ENCODE data around the gene DOCK4.

Gene DOCK4

DNA sequence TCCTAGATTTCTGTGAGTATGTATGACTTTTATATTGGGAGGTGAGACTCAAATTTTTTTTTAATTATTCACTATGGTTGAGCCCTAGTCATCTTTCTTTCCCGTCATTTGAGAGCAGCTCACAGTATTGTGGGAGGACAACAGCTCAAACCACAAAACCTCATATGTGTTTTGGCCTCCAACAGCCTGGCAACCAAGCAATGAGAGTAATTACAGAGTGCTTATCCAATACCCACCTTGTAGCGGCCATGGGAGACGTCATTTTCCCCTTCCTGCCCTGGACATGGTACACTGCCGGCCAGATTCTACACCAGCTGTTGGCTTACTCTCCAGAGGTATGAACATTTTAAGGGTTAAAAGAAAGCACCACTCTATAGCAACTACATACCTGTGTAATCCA is 49.1 kb downstream of the DOCK4 start:
- Mint-ChIP-seq H3K27me3 (peaks cover 29 to 41% of the 10 kb centered on the region in 2 donors), H3K9me3 (no peaks in the 10 kb centered on the region), H3K4me3 (no peak overlapping the region), H3K4me1 (ENCODE audit: low read depth in 2 of 2) (no peaks in the 10 kb centered on the region), H3K36me3 (ENCODE audit: insufficient read depth) (no peaks in the 10 kb centered on the region), H3K27ac (no peak overlapping the region)
- DNase-seq (no peak), ATAC-seq (replicated peaks) (no peak)

DNA sequence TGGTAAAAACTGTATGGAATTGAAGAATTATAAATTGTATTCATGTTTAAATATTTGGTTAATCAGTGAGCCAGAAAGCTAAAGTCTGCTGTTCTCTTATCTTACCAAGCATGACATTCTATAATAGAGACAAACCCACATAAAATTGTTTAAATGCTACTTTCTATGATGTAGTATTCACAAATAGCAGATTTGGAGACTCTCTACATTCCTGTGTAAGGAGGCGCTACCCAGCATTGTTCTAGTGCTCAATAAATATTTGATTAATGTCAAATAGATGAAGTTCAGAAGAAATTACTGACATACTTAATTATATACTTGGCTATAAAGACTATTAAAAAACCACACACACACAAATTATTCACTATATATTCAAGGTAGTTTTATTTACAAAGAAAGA is 49.8 kb downstream of the DOCK4 start:
- H3K4me1 Mint-ChIP-seq (ENCODE audit: low read depth in 2 of 2): no peaks in the 10 kb centered on the region
- DNase-seq (no peak), ATAC-seq (replicated peaks) (no peak)
- no peaks in the 10 kb centered on the region for H3K9me3 Mint-ChIP-seq
- no peak overlapping the region for H3K27ac Mint-ChIP-seq
- no peaks in the 10 kb centered on the region for H3K36me3 Mint-ChIP-seq (ENCODE audit: insufficient read depth)
- no peak overlapping the region for H3K4me3 Mint-ChIP-seq
- peaks cover 34 to 48% of the 10 kb centered on the region in 2 donors for H3K27me3 Mint-ChIP-seq

DNA sequence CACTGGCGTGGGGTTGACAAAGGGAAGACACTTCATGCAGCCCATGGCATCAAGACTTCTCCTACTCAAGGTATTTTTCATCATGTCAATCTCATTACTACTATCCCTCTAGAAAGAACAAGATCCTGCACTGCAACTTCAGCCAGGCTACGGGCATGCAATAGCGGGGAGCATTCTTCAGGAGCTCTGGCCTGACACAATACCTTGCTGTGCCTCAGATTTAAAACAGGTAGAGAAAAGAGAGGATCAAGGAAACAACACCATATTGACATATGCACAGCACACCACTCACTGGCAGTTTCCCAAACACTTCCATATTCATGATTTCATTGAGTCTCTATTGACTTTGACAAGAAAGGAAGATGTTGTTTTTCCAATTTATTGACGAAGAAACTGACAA is 51.5 kb downstream of the DOCK4 start:
- DNase-seq: no peak
- H3K4me3 Mint-ChIP-seq: no peak overlapping the region
- H3K9me3 Mint-ChIP-seq: no peaks in the 10 kb centered on the region
- no peak overlapping the region for H3K27ac Mint-ChIP-seq
- no peaks in the 10 kb centered on the region for H3K36me3 Mint-ChIP-seq (ENCODE audit: insufficient read depth)
- H3K4me1 Mint-ChIP-seq (ENCODE audit: low read depth in 2 of 2): no peaks in the 10 kb centered on the region
- peaks cover 51 to 57% of the 10 kb centered on the region in 2 donors for H3K27me3 Mint-ChIP-seq
- ATAC-seq (replicated peaks): no peak

DNA sequence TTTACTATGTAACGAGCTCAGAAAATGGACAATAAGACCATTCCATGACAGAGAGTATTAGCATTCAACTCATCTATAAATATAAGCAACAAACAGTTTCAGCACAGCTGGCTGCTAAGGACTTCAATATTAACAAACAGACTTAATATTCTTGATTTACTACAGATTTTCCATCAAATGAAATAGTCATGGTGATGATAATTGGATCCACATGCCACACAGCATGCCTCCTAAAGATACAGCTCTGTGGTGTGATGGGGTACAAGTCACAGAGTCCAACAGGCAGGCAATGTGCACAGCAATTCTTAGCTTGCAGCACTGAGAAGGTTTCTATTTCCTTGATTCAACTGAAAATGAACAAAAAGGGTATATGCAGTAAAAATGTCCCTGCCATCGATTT is 54.0 kb downstream of the DOCK4 start:
- Mint-ChIP-seq H3K4me1 (ENCODE audit: low read depth in 2 of 2) (no peaks in the 10 kb centered on the region), H3K27me3 (peaks cover 59 to 67% of the 10 kb centered on the region in 2 donors)

DNA sequence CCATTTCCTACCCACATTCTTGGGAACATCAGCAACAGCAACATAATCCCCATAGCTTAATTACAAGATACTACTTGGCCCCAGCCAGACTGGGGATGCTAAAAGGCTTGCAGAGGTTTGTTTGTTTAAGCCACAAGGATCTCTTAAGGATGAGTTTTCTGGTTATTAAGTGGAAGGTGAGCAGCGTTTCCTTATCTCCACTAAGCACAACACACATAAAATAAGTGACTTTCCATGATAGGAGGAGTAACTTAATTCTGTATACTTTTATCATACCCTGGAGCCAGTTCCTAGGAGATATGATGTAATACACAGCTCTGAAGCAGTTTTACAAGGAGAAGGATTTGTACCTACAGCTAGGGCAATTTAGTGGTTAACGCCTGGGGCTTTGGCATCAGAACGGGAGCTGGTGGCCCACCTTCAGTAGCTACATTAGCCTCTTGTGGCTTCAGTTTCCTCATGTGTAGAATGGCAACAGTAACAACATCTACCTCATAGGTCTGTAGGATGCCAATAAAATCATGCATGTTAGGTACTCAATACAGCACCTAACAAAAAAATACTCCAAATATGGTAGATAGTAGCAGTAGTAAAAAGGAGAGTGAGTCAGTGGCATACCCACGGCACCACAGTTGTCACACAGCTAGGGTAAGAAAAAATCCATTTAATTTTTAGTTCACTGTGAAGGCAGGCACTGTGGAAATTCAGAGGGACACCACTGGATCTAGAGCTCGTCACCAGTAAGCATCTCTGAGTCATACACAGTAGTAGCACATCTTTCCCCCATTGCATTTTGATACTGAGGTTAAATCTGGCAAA is 55.2 kb downstream of the DOCK4 start:
- DNase-seq (no peak), ATAC-seq (replicated peaks) (no peak)
- Mint-ChIP-seq H3K27me3 (peaks cover 52 to 64% of the 10 kb centered on the region in 2 donors), H3K9me3 (no peaks in the 10 kb centered on the region), H3K4me3 (no peak overlapping the region), H3K36me3 (ENCODE audit: insufficient read depth) (no peaks in the 10 kb centered on the region), H3K4me1 (ENCODE audit: low read depth in 2 of 2) (no peaks in the 10 kb centered on the region), H3K27ac (no peak overlapping the region)

More for the DNA sequence above, 54.0 kb downstream of the DOCK4 start:
- ATAC-seq (replicated peaks) (no peak), DNase-seq (no peak)
- Mint-ChIP-seq H3K36me3 (ENCODE audit: insufficient read depth) (no peaks in the 10 kb centered on the region), H3K9me3 (no peaks in the 10 kb centered on the region), H3K4me3 (no peak overlapping the region), H3K27ac (no peak overlapping the region)

DNA sequence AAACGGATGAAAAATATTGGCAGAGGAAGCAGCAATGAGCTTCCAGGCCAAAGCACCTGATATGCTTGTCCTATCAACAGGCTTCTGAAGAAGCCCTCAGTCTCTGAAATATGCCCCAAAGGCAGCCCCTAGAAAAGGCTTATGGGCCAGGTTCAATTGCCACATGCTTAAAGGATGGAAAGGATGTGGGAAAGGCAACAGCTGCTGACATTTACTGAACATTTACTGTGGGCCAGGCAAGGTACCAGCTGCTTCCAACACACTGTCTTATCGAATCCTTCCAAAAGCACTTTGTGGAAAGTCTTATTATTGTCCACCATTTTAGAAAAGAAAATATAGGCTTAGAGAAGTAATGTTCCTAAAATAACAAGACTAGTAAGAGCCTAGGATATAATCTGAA is 56.5 kb downstream of the DOCK4 start:
- no peaks in the 10 kb centered on the region for H3K9me3 Mint-ChIP-seq

DNA sequence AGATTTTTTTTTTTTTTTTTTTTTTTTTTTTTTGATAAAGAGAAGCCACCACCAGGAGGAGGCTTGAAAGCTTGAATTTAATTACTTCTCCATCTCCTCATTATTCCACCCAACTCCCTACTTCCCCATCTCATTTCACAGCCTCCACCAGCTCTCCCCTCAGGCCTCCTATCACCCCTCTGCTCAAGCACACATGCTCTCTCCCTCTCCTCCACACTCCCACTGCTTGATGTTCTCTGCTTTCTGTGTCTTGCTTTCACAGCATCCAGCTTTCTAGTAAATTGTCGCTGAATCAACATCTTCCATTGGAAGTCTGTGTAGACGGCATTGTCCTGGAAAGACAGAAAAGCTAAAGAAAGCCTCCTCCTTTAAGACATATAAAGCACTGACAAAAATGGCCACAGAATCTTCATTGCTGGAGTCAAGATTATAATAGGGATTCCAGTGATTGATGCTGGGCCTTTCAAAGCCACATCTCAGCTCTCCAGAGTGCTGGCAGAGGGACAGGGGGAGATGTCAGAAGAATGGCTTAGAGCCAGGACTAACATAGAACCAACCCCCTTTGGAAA is 58.3 kb downstream of the DOCK4 start:
- DNase-seq (no peak), ATAC-seq (replicated peaks) (no peak)
- Mint-ChIP-seq H3K27ac (no peak overlapping the region), H3K4me1 (ENCODE audit: low read depth in 2 of 2) (no peaks in the 10 kb centered on the region), H3K4me3 (no peak overlapping the region), H3K27me3 (peaks cover 49 to 59% of the 10 kb centered on the region in 2 donors), H3K9me3 (no peaks in the 10 kb centered on the region), H3K36me3 (ENCODE audit: insufficient read depth) (no peaks in the 10 kb centered on the region)

More for the DNA sequence above, 56.5 kb downstream of the DOCK4 start:
- Mint-ChIP-seq H3K36me3 (ENCODE audit: insufficient read depth) (no peaks in the 10 kb centered on the region), H3K4me3 (no peak overlapping the region), H3K4me1 (ENCODE audit: low read depth in 2 of 2) (no peaks in the 10 kb centered on the region), H3K27ac (no peak overlapping the region), H3K27me3 (peaks cover 45 to 51% of the 10 kb centered on the region in 2 donors)
- DNase-seq (no peak), ATAC-seq (replicated peaks) (no peak)

DNA sequence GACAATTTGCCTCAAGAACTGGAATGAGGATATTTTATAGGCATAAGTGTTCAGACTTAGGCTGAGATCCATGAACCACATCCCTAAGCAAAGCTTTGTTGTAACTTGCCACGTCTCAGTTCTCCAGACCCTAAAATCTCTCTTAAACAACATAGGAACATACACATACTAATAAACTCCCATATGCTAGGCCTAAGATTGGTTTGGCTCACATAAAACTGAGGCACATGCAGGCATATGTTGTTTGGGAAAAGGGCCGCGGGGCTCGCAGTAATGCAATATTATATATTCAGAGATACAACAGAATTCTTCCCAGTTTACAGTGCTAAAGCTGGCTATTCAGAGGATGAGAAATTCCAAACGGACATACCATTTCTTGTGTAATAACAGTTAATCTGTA is 61.0 kb downstream of the DOCK4 start:
- Mint-ChIP-seq H3K27me3 (peaks cover 36 to 47% of the 10 kb centered on the region in 2 donors), H3K27ac (no peak overlapping the region), H3K4me3 (no peak overlapping the region), H3K4me1 (ENCODE audit: low read depth in 2 of 2) (no peaks in the 10 kb centered on the region), H3K9me3 (no peaks in the 10 kb centered on the region), H3K36me3 (ENCODE audit: insufficient read depth) (no peaks in the 10 kb centered on the region)
- no peak for DNase-seq
- ATAC-seq (replicated peaks): no peak

DNA sequence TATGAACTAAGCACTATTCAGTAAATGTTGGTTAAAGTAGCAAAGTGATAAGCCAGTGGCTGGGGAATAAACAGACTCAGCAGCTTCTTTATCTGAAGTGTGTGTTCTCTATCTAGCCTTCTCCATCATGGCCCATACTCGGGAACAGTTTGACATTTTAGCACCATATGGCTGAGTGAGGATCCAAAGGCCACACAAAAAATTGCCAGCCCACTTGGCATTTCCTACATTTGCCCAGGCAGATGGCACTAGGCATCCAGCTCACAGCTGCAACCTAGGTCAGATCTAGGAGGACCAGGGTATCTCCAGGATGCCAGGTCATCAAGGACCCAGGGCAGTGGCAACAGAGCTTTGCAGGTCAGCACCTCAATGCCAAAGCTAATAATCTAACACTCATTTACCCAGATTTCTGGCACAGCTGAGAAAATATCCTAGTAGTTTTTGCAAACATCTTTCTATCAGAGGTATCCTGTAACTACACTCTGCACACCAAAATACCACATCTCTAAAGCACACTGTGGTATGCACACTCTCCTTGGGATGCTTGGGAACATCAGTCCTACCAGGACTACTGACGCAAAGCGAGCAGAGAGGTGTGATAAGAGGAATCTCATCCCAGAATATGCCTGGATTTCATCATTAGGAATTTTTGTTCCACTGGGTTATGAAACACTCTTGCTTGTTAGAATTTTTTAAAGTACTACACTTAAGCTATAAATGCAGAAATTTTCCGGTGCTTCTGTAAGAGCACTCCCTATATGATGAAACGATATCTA is 61.7 kb downstream of the DOCK4 start:
- ATAC-seq (replicated peaks): no peak
- Mint-ChIP-seq H3K36me3 (ENCODE audit: insufficient read depth) (no peaks in the 10 kb centered on the region), H3K4me1 (ENCODE audit: low read depth in 2 of 2) (no peaks in the 10 kb centered on the region), H3K4me3 (no peak overlapping the region), H3K27ac (no peak overlapping the region), H3K9me3 (no peaks in the 10 kb centered on the region), H3K27me3 (peaks cover 31 to 44% of the 10 kb centered on the region in 2 donors)
- DNase-seq: no peak

DNA sequence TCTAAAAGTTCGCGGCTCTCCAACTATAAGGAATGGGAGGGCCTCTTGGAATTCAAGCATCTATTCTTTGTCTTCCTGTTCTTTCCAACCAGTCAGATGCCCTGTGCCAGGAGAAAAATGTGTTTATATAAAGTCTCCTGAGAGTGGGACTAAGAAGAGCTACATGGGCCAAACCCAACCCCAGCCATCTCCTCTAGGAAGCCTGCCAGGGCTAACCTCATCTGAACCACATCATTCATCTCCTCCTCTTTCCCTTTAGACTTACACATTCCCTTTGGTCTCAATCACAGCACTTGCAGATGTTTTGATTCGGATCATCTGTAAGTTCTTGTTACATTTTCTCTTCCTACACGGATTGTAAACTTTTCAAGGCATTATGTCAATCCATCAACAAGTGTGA is 62.6 kb downstream of the DOCK4 start:
- Mint-ChIP-seq H3K9me3 (no peaks in the 10 kb centered on the region), H3K4me1 (ENCODE audit: low read depth in 2 of 2) (no peaks in the 10 kb centered on the region), H3K36me3 (ENCODE audit: insufficient read depth) (no peaks in the 10 kb centered on the region), H3K4me3 (no peak overlapping the region), H3K27me3 (peaks cover 24 to 35% of the 10 kb centered on the region in 2 donors), H3K27ac (no peak overlapping the region)
- no peak for ATAC-seq (replicated peaks)
- no peak for DNase-seq

DNA sequence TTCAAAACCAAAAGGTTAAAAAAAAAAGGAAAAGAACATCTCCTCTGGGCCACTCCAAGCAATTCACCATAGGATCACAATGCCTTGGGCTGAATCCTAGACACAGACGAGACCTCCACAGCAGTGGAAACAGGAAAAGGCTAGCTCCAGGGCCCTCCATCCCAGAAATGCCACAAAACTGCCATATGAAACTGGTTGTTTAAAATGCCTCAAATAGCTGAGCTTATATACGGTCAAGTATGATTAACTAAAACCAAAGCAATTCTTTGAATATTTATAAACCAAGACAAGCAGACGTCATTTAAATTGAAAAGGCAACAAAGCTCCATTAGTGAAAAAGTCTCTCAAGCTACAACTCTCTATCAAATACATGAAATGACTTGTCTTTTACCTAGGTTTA is 63.1 kb downstream of the DOCK4 start:
- H3K36me3 Mint-ChIP-seq (ENCODE audit: insufficient read depth): no peaks in the 10 kb centered on the region
- H3K27ac Mint-ChIP-seq: no peak overlapping the region
- H3K4me1 Mint-ChIP-seq (ENCODE audit: low read depth in 2 of 2): no peaks in the 10 kb centered on the region
- no peak for ATAC-seq (replicated peaks)
- no peaks in the 10 kb centered on the region for H3K9me3 Mint-ChIP-seq
- H3K27me3 Mint-ChIP-seq: peaks cover 22 to 33% of the 10 kb centered on the region in 2 donors
- no peak overlapping the region for H3K4me3 Mint-ChIP-seq
- no peak for DNase-seq

DNA sequence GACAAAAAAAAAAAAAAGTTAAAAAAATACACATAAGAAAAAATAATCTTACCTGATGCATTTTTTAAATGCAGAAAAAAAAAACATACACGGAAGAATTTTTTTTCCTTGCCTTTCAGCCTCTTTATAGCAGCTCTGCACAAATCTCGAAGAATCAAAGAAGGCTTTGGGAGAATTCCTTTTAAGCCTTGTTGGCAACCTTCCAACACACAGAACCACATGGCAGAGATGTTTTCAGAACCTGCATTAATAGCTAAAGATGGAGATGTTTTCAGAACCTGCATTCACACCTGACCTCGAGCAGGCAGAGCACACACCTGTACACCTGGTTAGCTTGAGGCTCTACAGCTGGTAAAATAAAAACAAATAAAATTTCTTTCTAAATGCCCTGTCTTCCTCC is 65.6 kb downstream of the DOCK4 start:
- ATAC-seq (replicated peaks): no peak
- H3K4me3 Mint-ChIP-seq: no peak overlapping the region

DNA sequence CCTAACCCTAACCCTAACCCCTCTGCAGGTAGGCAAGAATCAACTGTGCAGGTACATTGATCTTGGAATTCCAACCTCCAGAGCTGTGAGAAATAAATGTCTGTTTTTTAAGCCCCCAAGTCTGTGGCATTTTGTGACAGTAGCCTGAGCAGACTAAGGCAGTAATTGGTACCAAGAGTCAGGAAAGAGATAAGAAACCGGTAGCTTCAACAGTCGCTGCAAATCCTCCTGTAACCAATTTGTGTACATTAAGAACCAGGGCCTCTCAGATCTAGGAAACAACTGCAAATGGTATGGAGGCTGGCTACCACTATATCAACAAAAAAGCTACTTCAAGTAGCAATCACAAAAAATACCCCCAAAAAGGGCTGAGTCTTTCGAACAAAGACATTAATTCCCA is 67.3 kb downstream of the DOCK4 start:
- H3K27ac Mint-ChIP-seq: no peak overlapping the region
- no peaks in the 10 kb centered on the region for H3K36me3 Mint-ChIP-seq (ENCODE audit: insufficient read depth)
- no peaks in the 10 kb centered on the region for H3K4me1 Mint-ChIP-seq (ENCODE audit: low read depth in 2 of 2)
- no peak overlapping the region for H3K4me3 Mint-ChIP-seq
- H3K9me3 Mint-ChIP-seq: no peaks in the 10 kb centered on the region
- DNase-seq (no peak), ATAC-seq (replicated peaks) (no peak)
- peaks cover 11 to 17% of the 10 kb centered on the region in 2 donors for H3K27me3 Mint-ChIP-seq

More for the DNA sequence above, 65.6 kb downstream of the DOCK4 start:
- Mint-ChIP-seq H3K27me3 (peaks cover 13 to 24% of the 10 kb centered on the region in 2 donors), H3K36me3 (ENCODE audit: insufficient read depth) (no peaks in the 10 kb centered on the region), H3K9me3 (no peaks in the 10 kb centered on the region), H3K4me1 (ENCODE audit: low read depth in 2 of 2) (no peaks in the 10 kb centered on the region), H3K27ac (no peak overlapping the region)
- no peak for DNase-seq
